ENCODE results near the gene C11orf91. TPM values are rescaled to one million over a fixed set of nuclear protein-coding genes. Genes with fewer than 3 reads are reported as not detected.

The C11orf91 gene
- total RNA-seq, 1 donor from 2014 or later: 0.65 TPM

- Mint-ChIP-seq H3K27me3 (ENCODE audit: low read depth) (peaks cover 19% of the 10 kb centered on the region), H3K9me3 (no peaks in the 10 kb centered on the region), H3K4me3 (no peak overlapping the region), H3K4me1 (peaks cover 20% of the 10 kb centered on the region), H3K27ac (no peak overlapping the region), H3K36me3 (no peaks in the 10 kb centered on the region)
- DNase-seq (ENCODE audit: low spot score in 2 of 2, unreplicated experiment in 2 of 2): no peak
- TF ChIP-seq CTCF (IDR thresholded peaks at IDR 0.05; ENCODE audit: unreplicated experiment): no peak
Observed at GRCh38 chr11:33698921-33699320, 1.7 kb downstream of the C11orf91 start.

- no peak overlapping the region for H3K4me3 Mint-ChIP-seq
- H3K4me1 Mint-ChIP-seq: peaks cover 25% of the 10 kb centered on the region
- no peak overlapping the region for H3K27ac Mint-ChIP-seq
- no peaks in the 10 kb centered on the region for H3K9me3 Mint-ChIP-seq
- TF ChIP-seq CTCF (IDR thresholded peaks at IDR 0.05; ENCODE audit: unreplicated experiment): no peak
- DNase-seq (ENCODE audit: low spot score in 2 of 2, unreplicated experiment in 2 of 2): no peak
- no peaks in the 10 kb centered on the region for H3K36me3 Mint-ChIP-seq
- peaks cover 19% of the 10 kb centered on the region for H3K27me3 Mint-ChIP-seq (ENCODE audit: low read depth)
Observed at GRCh38 chr11:33697997-33698396, 2.6 kb downstream of the C11orf91 start.

GRCh38 chr11:33696931-33697638 is 3.5 kb downstream of the C11orf91 start:
- Mint-ChIP-seq H3K4me3 (no peak overlapping the region), H3K4me1 (peaks cover 28% of the 10 kb centered on the region), H3K27ac (no peak overlapping the region), H3K9me3 (no peaks in the 10 kb centered on the region), H3K27me3 (ENCODE audit: low read depth) (peaks cover 19% of the 10 kb centered on the region), H3K36me3 (no peaks in the 10 kb centered on the region)
- TF ChIP-seq CTCF (IDR thresholded peaks at IDR 0.05; ENCODE audit: unreplicated experiment): no peak
- no peak for DNase-seq (ENCODE audit: low spot score in 2 of 2, unreplicated experiment in 2 of 2)

- no peak for TF ChIP-seq CTCF (IDR thresholded peaks at IDR 0.05; ENCODE audit: unreplicated experiment)
- Mint-ChIP-seq H3K4me3 (no peak overlapping the region), H3K27ac (no peak overlapping the region), H3K27me3 (ENCODE audit: low read depth) (peaks cover 19% of the 10 kb centered on the region), H3K36me3 (no peaks in the 10 kb centered on the region), H3K9me3 (no peaks in the 10 kb centered on the region), H3K4me1 (peaks cover 27% of the 10 kb centered on the region)
- no peak for DNase-seq (ENCODE audit: low spot score in 2 of 2, unreplicated experiment in 2 of 2)
Observed at GRCh38 chr11:33696411-33696810, 4.2 kb downstream of the C11orf91 start.

GRCh38 chr11:33695051-33695566 is 5.5 kb downstream of the C11orf91 start:
- Mint-ChIP-seq H3K27ac (no peak overlapping the region), H3K27me3 (ENCODE audit: low read depth) (peaks cover 19% of the 10 kb centered on the region), H3K36me3 (no peaks in the 10 kb centered on the region), H3K9me3 (no peaks in the 10 kb centered on the region), H3K4me1 (peaks cover 35% of the 10 kb centered on the region), H3K4me3 (no peak overlapping the region)
- DNase-seq (ENCODE audit: low spot score in 2 of 2, unreplicated experiment in 2 of 2): no peak
- no peak for TF ChIP-seq CTCF (IDR thresholded peaks at IDR 0.05; ENCODE audit: unreplicated experiment)

All from mesothelial cell of epicardium (in vitro differentiated cells).